Medulla oblongata (tissue), 1 donor: ENCODE results near the gene ZDHHC5.

Experiments
- DNase-seq: peaks from one replicate; pipeline ENCODE4 v3.0.0-alpha.2; 2015; ENCODE audit errors: extremely low spot score

Gene ZDHHC5

GRCh38 chr11:57667736-57668433, at the start of gene ZDHHC5:
Gene ZDHHC5, plus strand, starts transcription at chr11:57668114. Its CDS starts 4,977 bp downstream, at chr11:57673091.
- peak; percentile 99 for DNase-seq

- DNase-seq = no peak
Measured at GRCh38 chr11:57618438-57618837, 49.5 kb upstream of the ZDHHC5 start.

- DNase-seq = no peak
Measured at GRCh38 chr11:57619331-57619730, 48.6 kb upstream of the ZDHHC5 start.

GRCh38 chr11:57620467-57620866, 47.4 kb upstream of the ZDHHC5 start:
- DNase-seq = no peak

- DNase-seq = no peak
Measured at GRCh38 chr11:57622263-57622662, 45.7 kb upstream of the ZDHHC5 start.

GRCh38 chr11:57624864-57625263, 43.0 kb upstream of the ZDHHC5 start:
- no peak for DNase-seq

GRCh38 chr11:57626895-57627294, 41.0 kb upstream of the ZDHHC5 start:
- no peak for DNase-seq

GRCh38 chr11:57630171-57630570, 37.7 kb upstream of the ZDHHC5 start:
- no peak for DNase-seq

- no peak for DNase-seq
Measured at GRCh38 chr11:57632116-57632515, 35.8 kb upstream of the ZDHHC5 start.

- no peak for DNase-seq
Measured at GRCh38 chr11:57633394-57634070, 34.4 kb upstream of the ZDHHC5 start.

GRCh38 chr11:57634311-57634710, 33.6 kb upstream of the ZDHHC5 start:
- no peak for DNase-seq

- DNase-seq = no peak
Measured at GRCh38 chr11:57635246-57635645, 32.7 kb upstream of the ZDHHC5 start.

GRCh38 chr11:57637626-57638004, 30.3 kb upstream of the ZDHHC5 start:
- DNase-seq = no peak

- DNase-seq = peak; percentile 51
Measured at GRCh38 chr11:57638005-57638781, 29.7 kb upstream of the ZDHHC5 start.

- no peak for DNase-seq
Measured at GRCh38 chr11:57638811-57639320, 29.0 kb upstream of the ZDHHC5 start.

- no peak for DNase-seq
Measured at GRCh38 chr11:57639321-57640067, 28.4 kb upstream of the ZDHHC5 start.

- DNase-seq = no peak
Measured at GRCh38 chr11:57640068-57640800, 27.7 kb upstream of the ZDHHC5 start.

- peak; percentile 67 for DNase-seq
Measured at GRCh38 chr11:57641011-57641807, 26.7 kb upstream of the ZDHHC5 start.

GRCh38 chr11:57643802-57644201, 24.1 kb upstream of the ZDHHC5 start:
- no peak for DNase-seq
